ENCODE data around the gene GNG2.

Gene GNG2

DNA sequence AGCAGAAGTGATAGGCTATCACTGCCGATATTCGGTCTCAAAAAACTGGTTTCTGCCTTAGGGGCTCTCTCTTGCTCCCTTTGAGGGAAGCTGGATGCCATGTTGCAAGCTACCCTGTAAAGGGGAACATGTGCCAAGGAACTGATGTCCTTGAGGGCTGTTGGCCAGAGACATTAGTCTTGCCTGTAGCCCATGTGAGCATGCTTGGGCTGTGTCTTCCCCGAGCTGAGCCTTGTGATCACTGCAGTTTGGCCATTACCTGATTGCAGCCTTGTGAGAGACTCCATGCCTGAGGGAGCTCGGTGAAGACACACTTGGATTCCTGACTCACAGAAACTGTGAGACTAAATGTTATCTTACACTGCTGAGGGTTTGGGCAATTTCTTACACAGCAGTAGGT is 147.7 kb downstream of the GNG2 start:
- no peak for DNase-seq (ENCODE audit: low read depth)
- H3K4me3 ChIP-seq (ENCODE audit: low read depth, low read length), result no peak overlapping the region
- TF ChIP-seq, protein P1, sequence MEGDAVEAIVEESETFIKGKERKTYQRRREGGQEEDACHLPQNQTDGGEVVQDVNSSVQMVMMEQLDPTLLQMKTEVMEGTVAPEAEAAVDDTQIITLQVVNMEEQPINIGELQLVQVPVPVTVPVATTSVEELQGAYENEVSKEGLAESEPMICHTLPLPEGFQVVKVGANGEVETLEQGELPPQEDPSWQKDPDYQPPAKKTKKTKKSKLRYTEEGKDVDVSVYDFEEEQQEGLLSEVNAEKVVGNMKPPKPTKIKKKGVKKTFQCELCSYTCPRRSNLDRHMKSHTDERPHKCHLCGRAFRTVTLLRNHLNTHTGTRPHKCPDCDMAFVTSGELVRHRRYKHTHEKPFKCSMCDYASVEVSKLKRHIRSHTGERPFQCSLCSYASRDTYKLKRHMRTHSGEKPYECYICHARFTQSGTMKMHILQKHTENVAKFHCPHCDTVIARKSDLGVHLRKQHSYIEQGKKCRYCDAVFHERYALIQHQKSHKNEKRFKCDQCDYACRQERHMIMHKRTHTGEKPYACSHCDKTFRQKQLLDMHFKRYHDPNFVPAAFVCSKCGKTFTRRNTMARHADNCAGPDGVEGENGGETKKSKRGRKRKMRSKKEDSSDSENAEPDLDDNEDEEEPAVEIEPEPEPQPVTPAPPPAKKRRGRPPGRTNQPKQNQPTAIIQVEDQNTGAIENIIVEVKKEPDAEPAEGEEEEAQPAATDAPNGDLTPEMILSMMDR (IDR thresholded peaks at IDR 0.05; ENCODE audit: control insufficient read depth, extremely low read depth, insufficient read depth), result no peak

DNA sequence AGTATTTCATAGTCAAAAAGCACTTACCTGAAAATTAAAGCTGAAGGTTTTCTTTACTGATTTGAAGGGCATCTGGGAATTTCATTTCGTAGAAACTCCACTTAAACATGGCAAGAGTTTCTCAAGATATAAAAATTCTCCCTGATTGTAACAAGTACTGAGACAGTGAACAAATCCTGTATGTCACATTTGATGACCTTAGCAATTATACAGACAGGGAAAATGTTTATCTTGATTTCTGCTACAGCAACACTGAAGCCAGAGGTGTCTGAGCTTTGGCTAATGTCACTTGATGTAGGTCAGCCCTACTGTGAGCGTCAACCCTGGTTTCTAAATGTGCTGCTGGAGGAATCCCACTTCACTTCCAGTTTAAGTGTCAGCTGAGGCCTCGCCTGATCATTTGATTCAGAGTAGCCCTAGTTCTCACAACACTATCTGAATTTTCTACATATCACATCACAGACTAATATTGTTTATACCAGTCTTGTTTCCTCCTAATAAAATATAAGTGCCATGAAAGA is 149.8 kb downstream of the GNG2 start:
- TF ChIP-seq, protein P1 (IDR thresholded peaks at IDR 0.05; ENCODE audit: control insufficient read depth, extremely low read depth, insufficient read depth), result no peak
- H3K4me3 ChIP-seq (ENCODE audit: low read depth, low read length), result no peak overlapping the region
- DNase-seq (ENCODE audit: low read depth), result no peak

- H3K4me3 ChIP-seq (ENCODE audit: low read depth, low read length), result no peak overlapping the region
- DNase-seq (ENCODE audit: low read depth), result no peak
- TF ChIP-seq, protein P1 (IDR thresholded peaks at IDR 0.05; ENCODE audit: control insufficient read depth, extremely low read depth, insufficient read depth), result no peak
These were observed 151.1 kb downstream of the GNG2 start for GRCh38 chr14:52011523-52011922.

DNA sequence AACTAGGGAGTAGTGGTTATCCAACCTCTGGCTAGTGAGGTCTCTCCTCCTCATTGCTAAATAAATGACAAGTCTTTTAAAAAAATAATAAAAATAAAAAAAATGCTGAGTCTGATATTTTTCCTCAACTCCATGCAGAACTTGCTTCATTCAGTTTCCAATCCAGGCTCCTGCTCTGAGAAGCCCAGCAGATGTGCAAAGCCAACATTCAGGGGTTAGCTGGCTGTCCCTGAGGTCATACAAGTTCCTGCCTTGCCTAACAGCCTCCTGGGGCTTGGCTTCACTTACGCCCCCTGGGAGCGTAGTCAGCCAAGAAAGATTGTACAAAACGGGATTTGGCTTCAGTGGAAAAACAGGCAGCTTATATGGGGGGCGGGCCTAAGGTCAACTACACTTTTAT is 152.2 kb downstream of the GNG2 start:
- TF ChIP-seq, protein P1 (IDR thresholded peaks at IDR 0.05; ENCODE audit: control insufficient read depth, extremely low read depth, insufficient read depth), result no peak
- H3K4me3 ChIP-seq (ENCODE audit: low read depth, low read length), result no peak overlapping the region
- no peak for DNase-seq (ENCODE audit: low read depth)

DNA sequence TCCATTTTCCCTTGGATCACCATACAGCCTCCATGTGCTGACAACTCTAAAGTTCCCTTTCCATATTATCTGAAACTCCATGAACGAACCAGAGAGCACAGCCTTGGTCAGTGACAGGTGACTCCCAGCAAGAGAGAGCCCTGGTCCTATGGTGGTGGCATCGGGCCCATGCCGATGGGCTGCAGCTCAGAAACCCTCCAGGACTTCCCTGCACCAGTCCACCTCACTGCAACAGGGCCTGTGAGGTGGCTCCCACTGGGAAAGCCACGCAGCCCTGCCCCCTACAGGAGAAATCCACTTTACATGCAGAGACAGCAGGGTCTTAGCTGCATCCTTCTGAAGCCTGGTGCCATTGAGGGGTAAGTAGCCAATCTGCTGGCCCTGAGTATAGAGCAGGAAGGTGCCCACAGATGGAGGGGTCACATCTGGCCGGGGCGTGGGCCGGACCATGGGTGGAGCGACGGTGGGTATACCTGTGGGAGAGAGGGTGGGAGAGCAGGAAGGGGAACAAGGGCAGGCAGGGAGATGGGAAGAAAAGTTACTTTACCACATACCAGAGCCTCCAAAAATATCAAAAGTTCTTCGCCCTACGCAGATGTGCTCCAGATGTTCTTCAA is 153.7 kb downstream of the GNG2 start:
- no peak overlapping the region for H3K4me3 ChIP-seq (ENCODE audit: low read depth, low read length)
- TF ChIP-seq, protein P1 (IDR thresholded peaks at IDR 0.05; ENCODE audit: control insufficient read depth, extremely low read depth, insufficient read depth), result peak; percentile 18; the same call in 1 of the 2 replicates
- no peak for DNase-seq (ENCODE audit: low read depth)

- H3K4me3 ChIP-seq (ENCODE audit: low read depth, low read length), result no peak overlapping the region
- no peak for DNase-seq (ENCODE audit: low read depth)
- TF ChIP-seq, protein P1 (IDR thresholded peaks at IDR 0.05; ENCODE audit: control insufficient read depth, extremely low read depth, insufficient read depth), result no peak
These were observed 154.3 kb downstream of the GNG2 start for GRCh38 chr14:52014601-52015267.

Data from LNCaP clone FGC (cell line).